Urinary bladder (tissue), 4 donors: Measurements from ENCODE around the gene MOCS3. TPM values are rescaled to one million over a fixed set of nuclear protein-coding genes. Genes with fewer than 3 reads are reported as not detected.
"Not testable (repeated sequence)": the region's sequence is repeated elsewhere in the genome, so short reads cannot be mapped to it uniquely, and the experiment has no call there.

Experiments
- DNase-seq: peaks from one replicate; pipeline ENCODE4 v3.0.0-alpha.2; 2015; ENCODE audit errors: extremely low spot score
- H3K27ac ChIP-seq: one replicate; pipeline ENCODE4 v1.5.1; 2013; ENCODE audit warnings: low read depth, mild to moderate bottlenecking, moderate library complexity
- H3K36me3 ChIP-seq: one replicate; pipeline ENCODE4 v1.6.1; 2013; ENCODE audit warnings: mild to moderate bottlenecking, moderate library complexity; ENCODE audit not compliant: insufficient read depth
- H3K4me1 ChIP-seq: one replicate; pipeline ENCODE4 v1.6.1; 2013; ENCODE audit warnings: mild to moderate bottlenecking, moderate library complexity; ENCODE audit not compliant: insufficient read depth
- H3K4me3 ChIP-seq: one replicate; pipeline ENCODE4 v1.5.1; 2013; ENCODE audit warnings: low read depth, low read length
- WGBS: extraction: QIAGEN DNeasy Blood & Tissue Kit; methylation state at CpG from one replicate; pipeline ENCODE4 v1.1.7; 2013; 5-methylcytosine and 5-hydroxymethylcytosine counted together
- polyA plus RNA-seq: library from polyadenylated mRNA; stranded (reverse); fragments of 200-250 nt; gene quantifications from one replicate; pipeline ENCODE4 v1.2.3, GENCODE V29; 2013
- total RNA-seq: library from RNA; depleted of rRNA; stranded (reverse); fragments of >200 nt; gene quantifications from one replicate; pipeline ENCODE4 v1.2.3, GENCODE V29; 2014
- donor health status: healthy with polysubstance abuse.
- donor health status: healthy.

Gene MOCS3
- total and polyA plus RNA-seq, 2 donors, result 4.3 to 4.9 TPM

DNA sequence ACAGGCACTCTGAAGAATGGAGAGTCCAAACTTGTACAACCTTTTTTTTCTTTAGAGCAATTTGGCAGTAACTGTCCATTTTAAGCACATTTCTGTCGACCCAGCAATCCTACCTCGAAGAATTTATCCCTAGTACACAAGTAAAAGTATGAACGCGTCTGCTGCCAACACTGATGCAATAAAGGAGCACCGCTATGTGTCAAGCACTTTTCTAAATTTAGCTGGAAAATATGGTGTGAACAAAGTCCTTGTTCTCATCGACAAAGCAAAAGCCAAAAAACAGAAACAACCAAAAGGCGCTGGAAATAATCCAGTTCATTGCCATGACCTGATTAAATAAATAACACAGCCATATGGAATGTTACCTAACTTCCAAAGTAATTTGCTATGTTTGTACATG is 1.3 kb upstream of the MOCS3 start:
- 20% methylated on average over 7 of the region's 7 CpGs for WGBS
- H3K27ac ChIP-seq, result no peak overlapping the region
- peaks cover 1% of the 10 kb centered on the region for H3K36me3 ChIP-seq
- H3K4me1 ChIP-seq, result no peaks in the 10 kb centered on the region
- H3K4me3 ChIP-seq, result peak overlapping the region; percentile 92
- DNase-seq, result no peak

DNA sequence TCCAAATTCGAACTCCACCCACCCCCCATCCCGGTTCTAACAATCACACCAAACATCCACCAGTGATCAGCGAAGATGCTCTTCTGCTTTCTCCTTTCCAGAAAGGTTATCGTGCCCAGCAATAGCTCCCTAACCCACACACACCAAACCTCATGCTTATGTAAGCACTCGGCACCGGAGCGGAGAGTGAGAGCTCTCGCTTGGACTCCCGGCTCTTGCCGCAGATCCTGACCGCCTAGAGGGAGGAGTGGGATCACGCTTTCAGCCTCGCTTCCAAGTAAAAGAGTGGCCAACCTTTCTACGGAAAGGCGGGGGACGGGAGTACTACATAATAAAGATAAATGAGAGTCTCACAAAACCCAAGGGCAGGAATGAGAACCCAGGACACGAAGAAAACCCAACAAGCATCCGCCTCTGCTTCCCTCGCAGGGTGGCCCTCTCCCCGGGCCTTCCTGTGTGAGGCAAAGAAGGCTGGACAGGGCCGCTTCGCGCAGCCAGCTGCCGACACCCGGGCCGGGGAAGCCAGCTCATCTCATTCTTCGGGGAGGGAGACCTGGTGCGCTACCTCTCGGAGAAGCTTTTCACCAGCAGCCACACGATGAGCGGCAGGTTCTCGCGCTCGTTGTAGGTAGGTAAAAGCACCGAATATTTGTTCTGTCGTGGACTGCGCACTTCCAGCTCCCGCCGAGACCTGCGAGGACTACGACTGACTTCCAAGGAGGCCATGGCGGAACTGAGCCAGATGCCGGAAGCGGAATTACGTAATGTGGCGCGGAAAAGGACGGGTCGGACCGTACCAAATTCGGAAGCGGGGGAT is 612 bp upstream of the MOCS3 start, which contains the start of gene DPM1:
DPM1 (minus strand) TSS at position 735 of the 817 bp plus-strand sequence; CDS start at position 726, 9 bp downstream.
- DNase-seq, result no peak
- Histone ChIP-seq H3K4me3 (peak within 1 kb of the TSS; percentile 92), H3K36me3 (peaks cover under 1% of the 10 kb centered on the region), H3K27ac (peak within 1 kb of the TSS; percentile 65), H3K4me1 (no peaks in the 10 kb centered on the region)
- WGBS, result under 1% methylated on average over 52 of the region's 52 CpGs

DNA sequence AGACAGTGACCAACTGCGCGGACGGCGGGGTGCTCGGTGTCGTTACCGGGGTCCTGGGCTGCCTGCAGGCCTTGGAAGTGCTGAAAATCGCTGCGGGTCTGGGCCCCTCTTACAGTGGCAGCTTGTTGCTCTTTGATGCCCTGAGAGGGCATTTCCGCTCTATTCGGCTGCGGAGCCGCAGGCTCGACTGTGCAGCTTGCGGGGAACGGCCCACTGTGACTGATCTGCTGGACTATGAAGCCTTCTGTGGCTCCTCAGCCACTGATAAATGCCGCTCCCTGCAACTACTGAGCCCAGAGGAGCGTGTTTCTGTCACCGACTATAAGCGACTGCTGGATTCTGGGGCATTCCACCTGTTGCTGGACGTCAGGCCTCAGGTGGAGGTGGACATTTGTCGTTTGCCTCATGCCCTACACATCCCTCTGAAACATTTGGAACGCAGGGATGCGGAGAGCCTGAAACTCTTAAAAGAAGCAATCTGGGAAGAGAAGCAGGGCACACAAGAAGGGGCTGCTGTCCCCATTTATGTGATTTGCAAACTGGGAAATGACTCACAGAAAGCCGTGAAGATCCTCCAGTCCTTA is 1.0 kb downstream of the MOCS3 start:
- no peaks in the 10 kb centered on the region for H3K4me1 ChIP-seq
- no peaks in the 10 kb centered on the region for H3K36me3 ChIP-seq
- no peak overlapping the region for H3K27ac ChIP-seq
- DNase-seq, result no peak
- peak overlapping the region; percentile 92 for H3K4me3 ChIP-seq
- WGBS, result 56% methylated on average over 25 of the region's 25 CpGs

DNA sequence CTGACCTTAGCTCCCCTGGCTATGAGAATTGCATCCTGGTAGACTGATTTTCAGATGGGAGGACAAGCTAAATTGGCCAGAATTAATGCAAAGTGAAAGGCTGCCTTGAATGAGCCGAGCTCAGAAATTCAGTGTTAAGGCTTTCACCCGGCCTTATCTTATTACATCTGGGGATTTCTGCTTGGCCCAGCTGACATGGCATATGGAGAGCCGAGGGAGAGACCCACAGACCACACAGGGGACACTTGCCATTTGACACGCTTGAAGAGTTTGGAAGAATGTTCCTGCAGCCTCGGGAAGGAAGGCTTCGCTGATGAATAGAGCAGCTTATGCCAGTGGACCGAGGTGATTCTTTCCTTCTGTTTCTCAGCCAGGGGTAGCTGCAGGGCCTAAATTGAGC is 9.0 kb downstream of the MOCS3 start:
- H3K27ac ChIP-seq, result no peak overlapping the region
- no peaks in the 10 kb centered on the region for H3K4me1 ChIP-seq
- H3K36me3 ChIP-seq, result no peaks in the 10 kb centered on the region
- no peak for DNase-seq
- no peak overlapping the region for H3K4me3 ChIP-seq
- WGBS, result 35% methylated on average over 7 of the region's 7 CpGs

DNA sequence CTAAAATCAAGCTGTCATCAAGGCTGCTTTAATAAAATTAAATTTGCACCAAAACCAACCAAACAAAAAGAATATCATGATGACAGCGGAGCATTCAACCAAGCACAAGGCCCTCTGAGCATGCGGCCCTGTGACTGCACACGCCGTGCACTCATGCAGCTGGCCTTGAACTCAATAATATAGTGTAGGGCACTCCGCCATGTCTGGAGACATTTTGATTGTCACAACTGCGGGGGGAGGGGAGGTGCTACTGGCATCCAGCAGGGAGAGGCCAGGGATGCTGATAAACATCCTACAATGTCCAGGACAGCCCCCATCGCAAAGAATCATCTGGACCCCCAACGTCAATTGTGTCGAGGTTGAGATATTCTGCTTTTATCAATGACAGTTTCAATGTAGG is 9.7 kb downstream of the MOCS3 start:
- DNase-seq, result no peak
- Histone ChIP-seq H3K36me3 (no peaks in the 10 kb centered on the region), H3K4me1 (no peaks in the 10 kb centered on the region), H3K27ac (no peak overlapping the region), H3K4me3 (no peak overlapping the region)
- 81% methylated on average over 9 of the region's 9 CpGs for WGBS

DNA sequence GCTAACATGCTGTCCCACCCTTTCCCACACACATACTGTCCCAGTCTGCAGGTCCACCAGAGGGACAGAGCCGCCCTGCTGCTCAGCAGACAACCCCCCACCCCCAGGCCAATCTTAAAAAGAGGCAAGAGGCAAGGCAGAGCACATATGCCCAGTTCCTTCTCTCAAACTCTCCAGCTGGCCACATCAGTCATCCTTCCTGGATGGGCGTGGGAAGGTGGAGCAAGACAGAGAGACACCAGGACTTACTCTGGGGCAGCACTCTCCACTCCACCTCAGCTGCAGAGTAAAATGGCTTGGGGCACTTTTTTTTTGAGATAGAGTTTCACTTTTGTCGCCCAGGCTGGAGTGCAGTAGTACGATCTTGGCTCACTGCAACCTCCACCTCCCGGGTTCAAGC is 10.8 kb downstream of the MOCS3 start:
- Histone ChIP-seq H3K4me3 (no peak overlapping the region), H3K36me3 (no peaks in the 10 kb centered on the region), H3K27ac (no peak overlapping the region), H3K4me1 (no peaks in the 10 kb centered on the region)
- WGBS, result 86% methylated on average over 5 of the region's 5 CpGs
- DNase-seq, result no peak

DNA sequence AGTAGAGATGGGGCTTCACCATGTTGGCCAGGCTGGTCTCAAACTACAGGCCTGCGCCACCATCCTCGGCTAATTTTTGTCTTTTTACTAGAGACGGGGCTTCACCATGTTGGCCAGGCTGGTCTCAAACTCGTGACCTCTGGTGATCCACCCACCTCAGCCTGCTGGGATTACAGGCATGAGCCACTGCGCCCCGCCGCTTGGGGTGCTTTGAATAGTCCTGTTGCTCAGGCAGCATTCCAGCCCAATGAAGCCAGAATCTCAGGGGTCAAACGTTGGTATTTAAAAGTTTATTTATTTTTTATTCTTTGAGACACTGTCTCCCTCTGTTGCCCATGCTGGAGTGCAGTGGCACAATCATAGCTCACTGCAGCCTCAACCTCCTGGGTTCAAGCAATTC is 11.3 kb downstream of the MOCS3 start:
- WGBS, result 73% methylated on average over 8 of the region's 8 CpGs
- Histone ChIP-seq H3K27ac (no peak overlapping the region), H3K36me3 (no peaks in the 10 kb centered on the region), H3K4me1 (no peaks in the 10 kb centered on the region), H3K4me3 (no peak overlapping the region)
- no peak for DNase-seq

DNA sequence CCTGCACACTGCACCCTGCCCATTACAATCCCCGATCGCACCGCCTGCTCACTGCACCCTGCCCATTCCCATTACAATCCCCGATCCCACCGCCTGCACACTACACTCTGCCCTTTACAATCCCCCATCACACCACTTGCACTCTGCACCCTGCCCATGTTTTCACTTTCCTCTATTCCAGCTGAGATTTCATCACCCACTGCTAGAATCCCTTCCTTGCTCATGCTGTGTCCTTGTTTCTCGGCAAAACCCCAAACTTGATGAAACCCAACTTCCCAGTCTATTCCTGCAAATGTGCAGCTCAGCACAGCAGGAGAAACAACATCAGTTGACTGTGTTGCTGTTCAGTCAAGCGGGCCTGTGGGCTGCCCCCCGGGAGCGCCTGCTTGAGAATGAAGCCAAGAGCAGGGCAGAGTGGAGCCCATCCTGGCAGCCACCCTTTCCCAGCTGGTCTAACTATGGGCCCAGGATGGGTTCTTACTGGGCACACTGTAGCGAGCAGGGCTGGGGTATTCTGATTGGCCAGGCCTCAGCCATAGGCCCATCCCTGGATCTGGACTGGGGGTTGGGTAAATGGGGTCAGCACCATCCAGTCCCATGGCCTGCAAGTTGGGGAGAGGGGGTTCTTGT is 17.2 kb downstream of the MOCS3 start:
- DNase-seq, result no peak
- Histone ChIP-seq H3K36me3 (no peaks in the 10 kb centered on the region), H3K27ac (no peak overlapping the region), H3K4me1 (no peaks in the 10 kb centered on the region), H3K4me3 (no peak overlapping the region)
- 92% methylated on average over 10 of the region's 10 CpGs for WGBS

DNA sequence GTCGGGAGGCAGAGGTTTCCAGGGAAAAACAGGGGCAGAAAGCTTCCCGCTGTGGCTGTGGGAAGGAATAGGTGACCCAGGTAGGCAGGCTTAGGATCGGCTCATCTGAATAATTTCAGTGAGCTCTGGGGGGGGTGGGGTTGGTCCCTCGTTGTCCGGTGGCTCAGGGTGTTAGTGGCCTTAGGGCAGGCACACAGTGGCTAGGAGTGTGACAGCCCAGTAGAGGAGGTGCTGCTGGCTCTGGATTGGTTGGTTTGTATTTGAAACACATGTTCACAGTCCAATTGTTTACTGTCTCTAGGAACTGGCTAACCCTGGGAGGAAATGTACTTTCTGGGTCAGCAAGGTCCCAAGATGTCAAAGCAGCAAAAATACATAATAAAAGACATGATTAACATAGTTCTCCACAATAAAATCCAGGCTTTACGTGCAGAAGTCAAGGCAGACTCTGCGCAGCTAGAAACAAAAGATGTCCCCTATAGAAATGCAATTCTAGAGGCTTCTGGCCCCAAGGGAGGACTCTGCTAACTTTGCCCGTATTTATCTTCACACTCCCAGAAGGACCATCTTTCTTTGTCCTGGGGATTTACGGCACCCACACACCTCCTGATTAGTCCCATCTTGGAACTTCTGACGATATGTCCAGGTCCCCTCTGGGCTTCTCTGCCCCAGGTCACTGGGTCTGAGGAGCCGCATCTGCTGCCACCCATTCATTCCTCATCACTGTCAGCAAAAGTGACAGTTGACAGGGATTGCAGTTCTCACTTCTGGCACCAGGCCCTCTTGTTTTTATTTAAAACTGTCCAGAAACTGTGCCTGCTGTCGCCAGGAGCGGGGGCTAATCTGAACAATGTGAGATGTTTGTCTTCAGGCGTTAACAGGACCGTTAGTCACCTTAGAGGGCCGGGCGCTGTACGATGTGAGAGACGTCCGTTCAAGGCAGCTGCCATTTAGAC is 18.7 kb downstream of the MOCS3 start:
- H3K36me3 ChIP-seq, result no peaks in the 10 kb centered on the region
- no peak overlapping the region for H3K4me3 ChIP-seq
- H3K4me1 ChIP-seq, result no peaks in the 10 kb centered on the region
- WGBS, result 40% methylated on average over 20 of the region's 20 CpGs
- DNase-seq, result no peak
- H3K27ac ChIP-seq, result no peak overlapping the region

DNA sequence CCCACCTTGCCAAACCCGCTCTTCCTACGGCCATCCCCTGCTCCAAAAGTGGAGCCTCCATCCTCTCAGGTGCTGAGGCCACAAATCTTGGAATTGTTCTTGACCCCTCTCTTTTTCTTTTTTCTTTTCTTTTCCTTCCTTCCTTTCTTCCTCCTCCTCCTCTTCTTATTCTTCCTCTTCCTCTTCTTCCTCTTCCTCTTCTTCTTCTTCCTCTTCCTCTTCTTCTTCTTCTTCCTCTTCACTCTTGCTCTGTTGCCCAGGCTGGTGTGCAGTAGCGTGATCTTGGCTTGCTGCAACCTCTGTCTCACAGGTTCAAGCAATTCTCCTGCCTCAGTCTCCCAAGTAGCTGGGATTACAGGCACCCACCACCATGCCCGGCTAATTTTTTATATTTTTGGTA is 19.9 kb downstream of the MOCS3 start:
- not testable (repeated sequence) for H3K4me3 ChIP-seq, H3K27ac ChIP-seq, H3K36me3 ChIP-seq, H3K4me1 ChIP-seq, DNase-seq
- 93% methylated on average over 4 of the region's 4 CpGs for WGBS

DNA sequence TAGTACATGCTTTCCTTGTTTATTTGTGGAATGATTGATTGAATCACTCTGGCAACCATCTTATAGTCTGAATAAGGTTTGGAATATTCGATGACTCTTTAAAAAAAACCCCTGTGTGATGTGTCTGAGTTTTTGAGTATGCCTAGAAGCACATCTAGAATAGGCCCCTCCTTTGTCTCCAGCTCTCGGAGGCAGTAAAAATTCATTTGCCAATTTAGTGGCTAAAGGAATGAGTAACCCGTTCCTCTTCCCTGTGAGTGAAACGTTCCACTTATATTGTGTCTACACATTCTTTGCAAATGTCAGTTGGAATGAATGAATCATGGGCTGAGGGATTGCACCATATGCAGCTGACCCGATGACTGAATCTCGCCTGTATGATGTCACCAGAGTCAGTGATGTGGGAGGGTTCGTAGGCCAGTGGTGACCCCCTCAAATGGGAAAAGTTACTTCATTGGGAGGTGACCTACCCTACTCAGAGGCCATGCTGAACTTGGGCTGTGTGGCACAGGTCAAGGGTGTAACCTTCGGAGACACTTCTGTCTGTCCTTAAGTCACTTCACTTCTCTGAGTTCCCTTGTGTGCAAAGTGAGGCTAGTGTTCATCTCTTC is 21.6 kb downstream of the MOCS3 start:
- no peak for DNase-seq
- no peak overlapping the region for H3K27ac ChIP-seq
- H3K36me3 ChIP-seq, result no peaks in the 10 kb centered on the region
- no peaks in the 10 kb centered on the region for H3K4me1 ChIP-seq
- no peak overlapping the region for H3K4me3 ChIP-seq
- WGBS, result 54% methylated on average over 8 of the region's 8 CpGs

DNA sequence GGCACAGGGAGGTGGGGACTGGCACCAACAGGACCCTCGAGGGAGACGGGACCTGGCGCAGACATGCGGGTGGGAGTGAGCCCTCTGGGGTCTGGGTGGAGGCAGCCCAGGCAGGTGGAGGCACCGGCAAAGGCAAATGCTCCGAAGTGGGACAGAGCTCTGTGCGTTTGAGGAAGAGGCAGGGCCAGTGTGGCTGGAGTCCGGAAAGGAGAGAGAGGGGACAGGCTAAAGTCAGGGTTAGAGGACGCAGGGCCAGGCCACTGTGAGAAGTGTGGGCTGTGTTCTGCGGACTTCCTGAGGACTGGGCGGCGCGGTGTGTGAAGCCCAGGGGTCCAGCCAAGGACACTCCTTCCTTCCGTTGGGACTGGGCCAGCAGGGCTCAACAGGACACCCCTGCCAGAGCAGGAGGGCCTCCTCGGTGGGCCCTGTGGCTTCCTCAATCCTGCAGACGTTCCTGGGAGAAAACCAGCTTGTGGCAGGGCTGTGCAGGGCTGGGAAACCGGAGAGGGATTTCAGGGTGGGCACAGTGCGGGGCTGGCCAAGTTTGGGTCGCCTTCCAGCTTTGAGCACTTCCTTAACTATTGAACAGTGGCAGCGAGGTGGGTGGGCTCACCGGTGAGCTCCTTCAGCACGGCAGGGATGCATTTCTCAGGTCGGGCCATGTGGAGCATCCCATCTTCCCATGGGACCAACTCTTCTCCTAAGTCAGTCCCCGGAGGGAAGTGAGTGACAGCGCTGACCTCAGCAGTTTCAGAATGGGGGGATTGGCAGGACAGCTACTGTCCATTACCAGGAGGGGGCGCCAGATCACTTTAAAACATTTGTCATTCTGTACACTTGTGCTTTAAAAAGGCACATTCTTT is 22.5 kb downstream of the MOCS3 start:
- DNase-seq, result peak; percentile 51
- Histone ChIP-seq H3K36me3 (no peaks in the 10 kb centered on the region), H3K27ac (no peak overlapping the region), H3K4me1 (no peaks in the 10 kb centered on the region), H3K4me3 (no peak overlapping the region)
- 47% methylated on average over 26 of the region's 26 CpGs for WGBS
